Measurements from ENCODE around the gene PTPRG. TPM values are rescaled to one million over a fixed set of nuclear protein-coding genes. Genes with fewer than 3 reads are reported as not detected.

PTPRG gene
- total and polyA plus RNA-seq, 2 of the 13 experiments (the other 11 are each of a cell fraction or from before 2014, with no cell fraction given): 8.0 to 25.3 TPM

- TF ChIP-seq NFKBIZ (CRISPR knock-in tag; IDR thresholded peaks at IDR 0.05) (no peak), SMC3 (IDR thresholded peaks at IDR 0.05; ENCODE audit: low read length) (no peak), ZNF496 (CRISPR knock-in tag; IDR thresholded peaks at IDR 0.05; ENCODE audit: insufficient replicate concordance) (no peak), KLF12 (CRISPR knock-in tag; IDR thresholded peaks at IDR 0.05; ENCODE audit: borderline replicate concordance) (no peak), ZNF660 (CRISPR knock-in tag; IDR thresholded peaks at IDR 0.05; ENCODE audit: borderline replicate concordance, low read depth) (no peak), PHF20 (CRISPR knock-in tag; IDR thresholded peaks at IDR 0.05) (no peak), ZNF143 (CRISPR knock-in tag; IDR thresholded peaks at IDR 0.05) (no peak), GTF3A (CRISPR knock-in tag; conservative IDR thresholded peaks at IDR 0.05) (no peak)
These were observed 684.7 kb downstream of the PTPRG start (continued) for GRCh38 chr3:62246094-62246493.

- 95% methylated on average over 1 of the region's 1 CpG for WGBS (ENCODE audit: low lambda C conversion rate)
- no TSS peak for BruUV-seq (replicated peaks)
- Histone ChIP-seq H3K9ac (ENCODE audit: insufficient read depth, low read depth, low read length) (no peak overlapping the region), H3K79me2 (ENCODE audit: insufficient read depth, low read length) (no peaks in the 10 kb centered on the region), H3K4me1 (ENCODE audit: insufficient read depth, low read length) (no peaks in the 10 kb centered on the region), H3K27me3 (ENCODE audit: control insufficient read depth in 1 of 2, insufficient read depth in 2 of 2, low read length in 2 of 2) (no peaks in the 10 kb centered on the region), H3K9me3 (ENCODE audit: low read length) (no peaks in the 10 kb centered on the region), H3K36me3 (replicated peaks in 1 of 2; ENCODE audit: control insufficient read depth in 1 of 2, insufficient read depth in 2 of 2, low read length in 2 of 2) (peaks cover 1 to 6% of the 10 kb centered on the region in 2 experiments; a peak in 3 of 5 replicates), H3K27ac (ENCODE audit: extremely low read length, insufficient read depth, low read length) (no peak overlapping the region), H4K20me1 (ENCODE audit: insufficient read depth, low read length) (no peaks in the 10 kb centered on the region), H3K4me2 (ENCODE audit: low read depth, low read length) (no peak overlapping the region), H3K4me3 (replicated peaks in 1 of 3; ENCODE audit: insufficient read depth in 1 of 3, low read depth in 2 of 3, low read length in 3 of 3) (no peak overlapping the region), H2AFZ (ENCODE audit: low read length) (no peak overlapping the region)
- TF ChIP-seq, protein P1, sequence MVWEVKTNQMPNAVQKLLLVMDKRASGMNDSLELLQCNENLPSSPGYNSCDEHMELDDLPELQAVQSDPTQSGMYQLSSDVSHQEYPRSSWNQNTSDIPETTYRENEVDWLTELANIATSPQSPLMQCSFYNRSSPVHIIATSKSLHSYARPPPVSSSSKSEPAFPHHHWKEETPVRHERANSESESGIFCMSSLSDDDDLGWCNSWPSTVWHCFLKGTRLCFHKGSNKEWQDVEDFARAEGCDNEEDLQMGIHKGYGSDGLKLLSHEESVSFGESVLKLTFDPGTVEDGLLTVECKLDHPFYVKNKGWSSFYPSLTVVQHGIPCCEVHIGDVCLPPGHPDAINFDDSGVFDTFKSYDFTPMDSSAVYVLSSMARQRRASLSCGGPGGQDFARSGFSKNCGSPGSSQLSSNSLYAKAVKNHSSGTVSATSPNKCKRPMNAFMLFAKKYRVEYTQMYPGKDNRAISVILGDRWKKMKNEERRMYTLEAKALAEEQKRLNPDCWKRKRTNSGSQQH (CRISPR knock-in tag; IDR thresholded peaks at IDR 0.05; ENCODE audit: low read depth): no peak
- TF ChIP-seq ZNF629 (CRISPR knock-in tag; conservative IDR thresholded peaks at IDR 0.05): peak; percentile 56
- in situ Hi-C loops (cut with HindIII; ENCODE audit: extremely low pct_ligation_motif_present, low pct_unique_long_range_greater_than_20kb): no loop called here
- POLR2A ChIA-PET: no interaction called here
- CTCF ChIA-PET (ENCODE audit: low intra/inter-chr PET ratio, low total read pairs): no interaction called here
- intact Hi-C loops (cut with micrococcal nuclease; ENCODE audit: unreplicated experiment): no loop called here
- ATAC-seq (no peak), FAIRE-seq (no peak), DNase-seq (ENCODE audit: low spot score) (no peak)
These were observed 685.6 kb downstream of the PTPRG start for GRCh38 chr3:62246985-62247384.

All from HepG2 (cell line).